GM18505 (cell line): Measurements from ENCODE around the gene CALML4.
"Not testable (repeated sequence)": the region's sequence is repeated elsewhere in the genome, so short reads cannot be mapped to it uniquely, and the experiment has no call there.

Source experiments
- ATAC-seq: cut with Tn5 transposase; IDR thresholded peaks from one replicate; pipeline ENCODE4 v1.9.1; 2021; ENCODE audit not compliant: unreplicated experiment
- POLR2A ChIP-seq: IDR thresholded peaks from 4 replicates; pipeline ENCODE4 v1.6.1; 2011; ENCODE audit warnings: borderline replicate concordance; ENCODE audit not compliant: insufficient read depth, insufficient read length; ENCODE audit errors: extremely low read depth

The CALML4 gene

GRCh38 chr15:68183616-68184315, 21.4 kb downstream of the CALML4 start:
- ATAC-seq, result no peak
- TF ChIP-seq POLR2A, result no peak

- TF ChIP-seq POLR2A, result no peak
- no peak for ATAC-seq
Observed at GRCh38 chr15:68177742-68178141, 27.4 kb downstream of the CALML4 start.

- no peak for TF ChIP-seq POLR2A
- no peak for ATAC-seq
Observed at GRCh38 chr15:68176601-68177000, 28.5 kb downstream of the CALML4 start.

DNA sequence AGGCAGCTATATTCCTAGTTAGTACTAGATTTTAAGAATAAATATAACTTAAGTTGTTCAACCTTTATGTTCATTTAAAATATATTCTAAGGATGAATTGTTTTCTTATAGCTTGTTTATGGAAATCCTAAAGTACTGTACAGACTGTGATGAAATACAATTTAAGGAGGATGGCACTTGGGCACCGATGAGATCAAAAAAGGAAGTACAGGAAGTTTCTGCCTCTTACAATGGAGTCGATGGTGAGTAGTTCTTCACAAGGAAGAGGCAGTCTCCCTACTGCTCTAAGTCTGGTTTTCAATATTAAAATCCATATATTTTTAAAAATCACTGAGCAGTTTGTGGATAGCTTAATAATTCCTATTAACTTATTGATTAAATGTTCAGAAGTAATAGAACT, 29.6 kb downstream of the CALML4 start:
- no peak for ATAC-seq
- TF ChIP-seq POLR2A, result no peak

GRCh38 chr15:68173119-68173518, 32.0 kb downstream of the CALML4 start:
- no peak for ATAC-seq
- no peak for TF ChIP-seq POLR2A

GRCh38 chr15:68172037-68172436, 33.1 kb downstream of the CALML4 start:
- not testable (repeated sequence) for ATAC-seq

- no peak for ATAC-seq
- no peak for TF ChIP-seq POLR2A
Observed at GRCh38 chr15:68166847-68167246, 38.3 kb downstream of the CALML4 start.

GRCh38 chr15:68163191-68163590, 41.9 kb downstream of the CALML4 start:
- TF ChIP-seq POLR2A, result no peak
- ATAC-seq, result no peak

DNA sequence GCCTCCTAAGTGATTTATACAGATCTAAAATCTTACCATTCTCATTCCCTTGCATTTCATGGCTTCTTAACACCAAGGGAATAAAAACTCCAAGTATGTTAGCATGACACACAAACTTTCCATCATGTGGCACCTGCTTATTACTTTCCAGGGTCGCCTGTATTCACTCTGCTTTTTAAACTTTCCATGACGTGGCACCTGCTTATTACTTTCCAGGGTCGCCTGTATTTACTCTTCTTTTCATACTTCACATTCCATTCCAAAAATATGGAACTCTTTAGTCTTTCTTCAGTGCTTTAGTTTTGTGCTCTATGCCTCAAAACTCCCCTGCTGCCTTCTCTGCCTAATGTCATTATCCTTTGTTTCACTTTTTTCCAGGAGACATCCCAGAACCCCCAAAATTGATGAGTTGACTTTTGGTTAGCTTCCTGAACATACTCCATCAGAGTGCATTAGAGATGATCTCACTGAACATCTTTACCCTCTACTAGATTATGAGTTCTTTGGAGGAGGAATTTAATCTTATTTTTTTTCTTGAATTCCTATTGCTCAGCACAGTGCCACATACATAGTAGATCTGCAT, 47.0 kb downstream of the CALML4 start:
- ATAC-seq, result no peak
- no peak for TF ChIP-seq POLR2A

DNA sequence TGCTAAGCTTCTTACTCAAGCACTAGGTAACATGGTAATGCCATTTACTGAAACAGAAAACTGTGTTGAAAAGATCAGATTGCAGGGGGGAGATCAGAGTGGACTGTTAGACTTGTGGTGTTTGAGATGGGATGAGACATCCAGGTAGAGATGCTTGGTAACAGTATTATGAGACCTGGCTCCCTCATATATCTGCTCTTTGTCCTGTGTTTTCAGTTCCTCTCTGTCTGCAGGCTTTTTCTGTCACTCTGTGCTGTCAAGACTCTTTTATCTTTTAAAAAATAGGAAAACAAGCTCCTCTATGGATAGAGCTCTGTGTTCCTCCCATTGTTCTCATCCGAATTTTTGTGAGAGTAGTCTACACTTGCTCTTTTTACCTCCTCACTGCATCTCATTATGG, 48.1 kb downstream of the CALML4 start:
- ATAC-seq, result no peak
- TF ChIP-seq POLR2A, result peak; percentile 28

DNA sequence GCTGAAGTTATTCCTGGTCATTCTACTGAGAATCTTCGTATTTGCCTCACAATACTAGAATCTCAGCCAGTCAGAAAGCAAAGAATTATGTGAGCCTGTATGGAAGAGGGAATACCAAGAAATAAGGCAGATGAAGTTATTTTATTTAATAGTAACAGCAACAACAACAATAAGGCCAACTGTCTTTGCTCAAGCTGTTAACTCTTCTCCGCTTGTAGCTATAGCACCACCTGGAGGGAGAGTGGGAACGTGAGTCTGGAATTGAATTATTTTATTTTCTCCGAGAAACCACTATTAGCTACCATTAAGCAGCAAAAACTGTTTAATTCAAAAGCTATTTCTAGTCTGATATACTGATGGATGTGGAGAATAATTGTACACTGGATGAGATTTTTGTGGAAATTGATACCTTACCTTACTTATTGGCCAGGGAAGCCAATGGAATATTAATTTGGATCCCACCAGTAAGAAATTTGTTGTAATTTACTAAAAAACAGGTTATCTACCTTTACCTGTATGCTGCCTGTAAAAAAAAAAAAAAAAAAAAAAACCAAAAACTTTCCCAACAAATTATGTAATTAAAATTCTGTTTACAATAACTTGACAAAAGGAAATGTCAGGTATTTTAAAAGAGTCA, 50.1 kb downstream of the CALML4 start:
- ATAC-seq, result no peak
- TF ChIP-seq POLR2A, result no peak

- no peak for ATAC-seq
- TF ChIP-seq POLR2A, result no peak
Observed at GRCh38 chr15:68152342-68152741, 52.8 kb downstream of the CALML4 start.

- ATAC-seq, result no peak
- no peak for TF ChIP-seq POLR2A
Observed at GRCh38 chr15:68151277-68151676, 53.9 kb downstream of the CALML4 start.

DNA sequence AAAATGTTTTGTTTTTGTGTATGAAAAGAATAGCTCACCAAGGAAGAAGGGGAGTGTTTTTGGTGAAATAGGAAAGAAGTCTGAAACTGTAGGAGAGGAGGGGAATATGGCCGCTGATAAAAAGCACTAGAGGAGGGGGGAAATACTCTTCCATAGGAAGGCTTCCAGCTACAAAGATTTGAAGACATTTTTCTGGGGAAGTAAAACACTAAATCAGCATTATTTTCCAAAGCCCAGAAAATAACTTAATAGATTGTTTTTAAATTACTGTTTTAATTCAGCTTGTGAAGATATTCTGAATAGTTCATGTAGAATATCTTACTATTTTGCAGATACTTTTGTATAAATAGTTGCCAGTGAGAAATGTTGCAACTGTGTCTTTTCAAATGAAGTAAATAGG, 54.9 kb downstream of the CALML4 start:
- TF ChIP-seq POLR2A, result no peak
- no peak for ATAC-seq

GRCh38 chr15:68149059-68149458, 56.1 kb downstream of the CALML4 start:
- ATAC-seq, result no peak
- TF ChIP-seq POLR2A, result no peak

DNA sequence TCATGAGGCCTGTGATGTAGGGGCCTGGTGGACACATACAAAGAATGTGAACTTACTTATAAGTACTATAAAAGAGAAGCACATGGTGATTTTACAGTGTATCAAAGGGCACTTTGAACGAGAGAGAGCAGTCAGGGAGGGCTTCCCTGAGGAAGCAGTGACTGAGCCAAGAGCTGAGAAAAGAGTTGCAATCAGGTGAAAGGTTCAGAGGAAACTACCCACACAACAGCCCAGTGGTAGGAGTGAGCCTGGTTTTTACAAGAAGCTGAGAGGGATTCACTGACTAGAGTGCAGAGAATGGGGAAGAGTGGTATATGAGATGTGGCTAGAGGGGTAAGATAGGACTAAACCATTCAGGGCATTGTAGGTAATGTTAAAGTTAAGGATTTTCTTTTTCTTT, 57.1 kb downstream of the CALML4 start:
- no peak for ATAC-seq
- no peak for TF ChIP-seq POLR2A
